GM19043 (cell line): Measurements from ENCODE around the gene HDAC8.

Source experiments
- ATAC-seq: cut with Tn5 transposase; IDR thresholded peaks from one replicate; pipeline ENCODE4 v1.9.1; 2021; ENCODE audit warnings: low read depth; ENCODE audit not compliant: unreplicated experiment

HDAC8 gene

DNA sequence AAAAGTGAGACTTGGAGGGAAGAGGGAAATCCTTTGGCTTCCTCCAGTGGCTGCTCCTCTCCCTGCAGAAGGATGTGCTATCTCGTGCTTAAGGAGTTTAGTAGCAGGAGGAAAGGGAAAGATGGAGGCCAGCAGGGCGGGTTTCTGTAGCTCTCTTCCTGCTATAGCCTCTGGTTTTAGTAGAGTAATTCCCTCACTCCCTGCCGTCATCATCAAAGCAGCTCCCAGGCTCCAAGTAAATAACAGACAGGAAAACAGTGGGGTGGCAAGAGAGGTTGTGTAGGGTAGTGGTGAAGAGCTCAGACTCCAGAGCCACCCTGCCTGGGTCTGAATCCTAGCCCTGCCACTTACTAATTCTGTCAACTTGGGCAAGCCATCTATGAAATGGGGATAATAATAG lies 185.4 kb downstream of the HDAC8 start:
- no peak for ATAC-seq

DNA sequence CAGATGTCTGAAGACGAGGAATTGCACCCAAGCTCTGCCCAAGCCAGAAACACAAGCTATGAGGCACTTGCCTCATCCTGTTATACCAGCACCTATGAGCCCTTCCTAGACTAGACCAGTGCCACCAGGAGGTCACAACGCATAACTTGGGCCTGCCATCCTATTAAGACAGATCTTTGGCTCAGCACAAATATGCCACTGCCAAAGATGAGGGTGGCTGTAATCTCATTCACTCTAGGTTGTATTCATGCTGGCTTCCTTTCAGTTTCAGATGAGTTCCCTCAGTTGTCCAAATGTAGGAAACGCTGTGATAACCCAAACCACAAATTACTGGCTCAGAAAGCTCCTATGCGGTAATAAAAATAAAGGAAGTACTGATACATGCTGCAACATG lies 190.4 kb downstream of the HDAC8 start:
- no peak for ATAC-seq

GRCh38 chrX:72381439-72382201 lies 191.0 kb downstream of the HDAC8 start:
- no peak for ATAC-seq

DNA sequence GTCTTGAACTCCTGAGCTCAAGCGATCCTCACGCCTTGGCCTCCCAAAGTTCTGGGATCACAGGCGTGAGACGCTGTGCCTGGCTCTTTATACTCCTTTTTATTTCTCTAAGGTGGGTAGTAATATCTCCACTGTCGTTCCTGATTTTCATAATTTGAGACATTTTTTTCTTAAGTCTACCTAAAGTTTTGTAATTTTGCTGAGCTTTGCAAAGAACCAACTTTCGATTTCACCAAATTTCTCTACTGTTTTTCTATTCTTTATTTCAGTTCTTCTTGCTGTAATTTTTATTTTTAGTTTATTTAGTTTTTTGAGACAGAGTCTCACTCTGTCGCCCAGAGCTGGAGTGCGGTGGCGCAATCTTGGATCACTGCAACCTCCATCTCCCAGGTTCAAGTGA lies 196.5 kb downstream of the HDAC8 start:
- ATAC-seq = no peak

DNA sequence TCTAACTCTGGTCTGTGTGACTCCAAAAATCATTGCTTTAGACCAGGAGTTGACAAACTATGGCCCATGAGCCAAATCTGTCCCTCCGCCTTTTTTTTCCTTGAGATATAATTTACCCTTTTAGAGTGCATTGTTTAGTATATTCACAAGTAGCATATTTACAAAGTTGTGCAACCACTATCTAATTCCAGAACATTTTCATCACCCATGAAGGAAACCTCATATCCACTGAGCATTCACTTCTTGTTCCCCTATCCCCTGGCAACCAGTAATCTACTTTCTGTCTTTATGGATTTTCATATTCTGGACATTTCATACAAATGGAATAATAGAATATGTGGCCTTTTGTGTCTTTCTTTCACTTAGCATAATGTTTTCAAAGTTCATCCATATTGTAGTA lies 199.5 kb downstream of the HDAC8 start:
- no peak for ATAC-seq

- no peak for ATAC-seq
These were observed 199.9 kb downstream of the HDAC8 start for GRCh38 chrX:72372735-72373134.

- ATAC-seq = no peak
These were observed 201.2 kb downstream of the HDAC8 start for GRCh38 chrX:72371405-72371804.

- no peak for ATAC-seq
These were observed 203.8 kb downstream of the HDAC8 start for GRCh38 chrX:72368796-72369195.

DNA sequence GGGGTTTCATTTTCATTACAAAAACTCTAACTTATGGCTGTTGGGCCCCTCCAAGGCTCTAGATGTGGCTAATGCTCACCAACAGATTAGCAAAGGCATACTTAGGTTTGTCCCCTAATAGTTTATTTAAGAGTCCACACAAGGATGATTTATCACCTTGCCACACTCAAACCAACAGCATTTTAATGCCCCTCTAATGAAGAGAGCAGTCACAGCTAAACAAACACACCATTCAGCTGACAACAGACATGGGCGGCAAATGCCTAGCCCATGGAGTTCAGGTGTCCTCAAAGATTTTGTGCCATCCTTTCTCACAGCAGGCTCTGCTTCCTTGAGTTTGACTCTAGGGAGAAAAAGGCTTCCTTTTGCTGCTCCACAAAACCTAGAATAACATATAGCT lies 205.1 kb downstream of the HDAC8 start:
- no peak for ATAC-seq

GRCh38 chrX:72366701-72367454 lies 205.8 kb downstream of the HDAC8 start:
- no peak for ATAC-seq

DNA sequence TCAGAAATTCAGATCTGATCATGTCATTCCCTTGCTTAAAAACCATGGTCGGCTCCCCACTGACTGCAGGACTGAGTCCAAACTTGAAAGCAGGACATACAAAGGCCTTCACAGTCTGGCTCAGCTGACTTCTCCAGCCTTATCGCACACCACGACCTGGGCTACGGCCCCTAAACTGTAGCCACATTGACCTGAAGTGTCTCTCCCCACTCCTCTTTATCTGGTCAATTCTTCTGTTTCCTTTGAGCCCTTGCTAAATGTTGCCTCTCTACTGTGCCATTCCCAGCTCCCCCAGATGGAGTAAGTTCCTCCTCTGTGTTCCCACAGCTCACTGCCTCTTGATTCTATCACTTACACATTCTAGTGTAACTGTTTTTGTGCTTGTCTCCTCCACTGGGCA lies 206.5 kb downstream of the HDAC8 start:
- no peak for ATAC-seq

DNA sequence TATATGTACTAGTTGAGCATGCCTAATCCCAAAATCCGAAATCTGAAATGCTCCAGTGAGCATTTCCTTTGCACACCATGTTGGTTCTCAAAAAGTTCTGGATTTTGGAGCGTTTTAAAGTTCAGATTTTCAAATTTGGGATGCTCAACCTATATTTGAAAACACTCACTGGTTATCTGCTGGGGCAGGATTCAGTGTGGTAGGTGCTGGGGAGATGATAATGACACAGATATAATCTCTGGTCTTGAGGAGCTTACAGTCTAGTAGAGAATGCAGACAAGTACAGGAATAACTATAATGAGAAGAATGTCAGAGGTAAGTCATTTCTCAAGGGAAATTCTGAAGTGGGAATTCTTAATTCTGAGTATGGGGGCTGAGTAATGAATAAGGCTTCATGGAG lies 207.5 kb downstream of the HDAC8 start:
- ATAC-seq = no peak

DNA sequence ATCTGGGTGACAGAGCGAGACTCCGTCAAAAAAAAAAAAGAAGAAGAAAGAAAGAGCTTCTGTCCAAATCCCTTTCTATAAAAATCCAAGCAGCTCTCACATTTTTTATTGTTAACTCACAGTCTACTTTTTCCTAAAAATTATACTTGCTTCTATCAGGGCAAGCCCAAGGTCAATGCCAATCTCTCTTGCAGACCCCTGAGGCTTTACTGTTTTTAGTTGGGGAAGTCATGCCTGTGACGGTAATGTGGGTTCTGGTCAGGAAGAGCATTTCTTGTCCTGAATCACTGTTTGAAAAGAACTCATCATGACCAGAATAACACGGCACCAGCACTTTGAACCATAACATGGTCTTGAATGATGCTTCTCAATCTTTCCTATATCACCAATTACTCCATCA lies 212.3 kb downstream of the HDAC8 start:
- ATAC-seq = no peak

GRCh38 chrX:72358313-72358712 lies 214.3 kb downstream of the HDAC8 start:
- no peak for ATAC-seq

- no peak for ATAC-seq
These were observed 219.9 kb downstream of the HDAC8 start for GRCh38 chrX:72352786-72353185.

- no peak for ATAC-seq
These were observed 220.9 kb downstream of the HDAC8 start for GRCh38 chrX:72351606-72352334.

GRCh38 chrX:72349190-72349589 lies 223.5 kb downstream of the HDAC8 start:
- peak; percentile 94 for ATAC-seq

DNA sequence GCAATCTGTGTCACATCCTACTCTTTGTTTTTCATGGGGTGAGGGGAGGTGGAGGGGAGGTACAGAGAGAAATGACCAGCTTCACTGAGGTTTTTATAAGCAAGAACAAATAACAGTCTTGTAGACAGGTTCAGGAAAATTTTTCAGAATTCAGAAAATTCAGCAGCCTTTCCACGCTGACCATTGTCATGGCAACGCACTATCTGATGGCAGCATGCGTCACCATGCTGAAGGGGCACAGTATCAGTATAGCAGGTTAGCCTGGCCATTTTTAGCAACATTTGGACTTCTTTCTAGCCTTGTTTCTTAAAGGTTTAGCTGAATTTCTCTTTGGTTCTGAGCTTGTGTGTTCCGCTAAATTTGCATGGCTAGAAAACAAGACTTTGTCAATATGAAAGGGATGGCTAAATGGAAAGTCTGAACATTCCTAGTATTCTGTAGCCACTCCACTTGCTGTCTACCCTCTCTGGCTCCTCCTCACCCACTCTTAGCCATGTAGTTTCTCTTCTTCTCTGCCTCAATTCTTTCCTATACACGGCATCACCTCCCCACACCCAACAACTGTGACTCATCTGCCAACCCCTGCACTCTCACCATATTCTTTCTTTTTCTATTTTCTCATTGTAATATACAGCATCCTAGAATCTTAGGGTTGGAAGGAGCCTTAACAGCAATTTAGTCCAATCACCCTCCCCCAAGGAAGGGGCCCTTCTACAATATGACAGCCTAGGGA lies 224.2 kb downstream of the HDAC8 start:
- no peak for ATAC-seq

- no peak for ATAC-seq
These were observed 225.3 kb downstream of the HDAC8 start for GRCh38 chrX:72347366-72347765.

- no peak for ATAC-seq
These were observed 226.2 kb downstream of the HDAC8 start for GRCh38 chrX:72346302-72346949.
